GM21528 (cell line): ENCODE measurements around the gene S100A10.

Source experiments
- ATAC-seq: cut with Tn5 transposase; IDR thresholded peaks from one replicate; pipeline ENCODE4 v1.9.1; 2021; ENCODE audit warnings: mild to moderate bottlenecking, moderate library complexity; ENCODE audit not compliant: unreplicated experiment, low FRiP score

The S100A10 gene, protein sequence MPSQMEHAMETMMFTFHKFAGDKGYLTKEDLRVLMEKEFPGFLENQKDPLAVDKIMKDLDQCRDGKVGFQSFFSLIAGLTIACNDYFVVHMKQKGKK

DNA sequence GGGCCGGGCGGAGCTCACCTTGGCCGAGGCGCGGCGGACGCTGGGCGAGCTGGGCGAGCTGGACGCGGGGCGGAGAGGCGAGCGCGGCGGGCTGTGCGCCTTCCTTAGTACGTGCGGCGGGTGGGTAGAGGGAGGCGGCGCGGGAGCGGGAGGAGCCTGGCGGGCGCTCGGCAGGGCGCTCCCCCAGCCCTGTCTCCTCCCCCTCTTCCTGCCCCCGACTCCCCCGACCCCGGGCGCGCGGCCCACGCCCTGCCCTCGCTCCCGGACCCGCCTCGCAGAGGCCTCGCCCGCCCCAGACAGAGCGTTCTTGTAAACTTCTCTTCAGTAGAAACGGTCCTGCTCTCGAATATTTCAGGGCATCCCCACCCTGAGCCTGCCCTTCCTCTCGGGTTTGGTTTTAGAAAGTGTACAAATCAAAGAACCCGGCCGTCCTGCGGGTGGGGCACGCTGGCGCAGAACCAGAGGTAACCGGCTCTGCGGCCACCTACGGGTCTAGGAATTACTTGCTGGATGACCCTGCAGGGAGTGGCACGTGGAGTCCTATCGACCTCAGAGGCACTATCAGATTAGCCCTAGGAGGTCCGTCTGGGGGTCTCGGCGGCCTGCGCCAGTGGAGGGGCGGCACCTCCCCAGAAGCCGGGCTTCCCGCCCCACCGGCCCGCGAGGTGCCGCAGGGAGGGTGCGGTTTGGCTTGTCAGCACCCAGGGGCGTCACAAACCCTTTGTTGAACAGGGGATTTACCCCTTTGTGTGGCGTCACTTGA, at the start of gene S100A10:
Gene S100A10, minus strand, starts transcription at position 126 of the 763 bp plus-strand sequence. CDS start 7,629 bp downstream, outside the sequence.
- ATAC-seq: no peak

DNA sequence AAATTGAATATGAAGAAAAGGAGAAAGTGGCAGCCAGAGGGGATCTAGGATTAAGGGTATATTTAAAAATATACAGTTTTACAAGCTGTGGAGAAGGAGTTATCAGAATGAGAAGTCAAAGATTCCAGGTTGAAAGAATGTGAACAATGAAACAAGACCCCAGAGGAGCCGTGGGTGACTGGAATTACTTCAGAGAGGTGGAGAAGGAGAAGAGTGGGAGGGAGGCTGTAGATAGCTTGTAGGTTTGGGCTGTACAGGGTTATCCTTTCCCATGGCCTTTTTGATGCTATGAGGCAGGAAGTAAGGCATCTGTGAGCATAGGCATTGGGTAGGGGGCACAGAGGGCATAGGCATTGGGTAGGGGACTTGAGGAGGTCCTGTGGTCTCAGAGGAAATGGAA, 48.4 kb upstream of the S100A10 start:
- no peak for ATAC-seq

DNA sequence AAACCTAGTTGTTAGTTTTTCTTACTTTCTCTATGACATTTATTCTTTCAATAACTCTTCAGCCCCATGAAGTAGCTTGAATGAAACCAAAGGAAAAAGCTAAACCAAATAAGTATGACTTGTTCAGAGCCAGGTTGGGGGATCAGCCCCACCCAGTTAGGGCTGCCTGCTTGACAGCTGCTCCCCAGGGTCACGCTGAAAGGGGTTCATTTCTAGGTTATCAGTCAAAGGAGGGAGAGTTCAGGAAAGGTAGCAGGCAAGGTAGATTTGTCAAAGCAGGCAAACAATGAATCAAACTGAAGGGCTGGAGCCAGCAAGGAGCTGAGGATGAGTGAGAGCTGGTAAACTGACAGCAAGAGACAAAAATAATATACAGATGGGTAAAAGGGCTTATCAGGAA, 46.2 kb upstream of the S100A10 start:
- no peak for ATAC-seq

DNA sequence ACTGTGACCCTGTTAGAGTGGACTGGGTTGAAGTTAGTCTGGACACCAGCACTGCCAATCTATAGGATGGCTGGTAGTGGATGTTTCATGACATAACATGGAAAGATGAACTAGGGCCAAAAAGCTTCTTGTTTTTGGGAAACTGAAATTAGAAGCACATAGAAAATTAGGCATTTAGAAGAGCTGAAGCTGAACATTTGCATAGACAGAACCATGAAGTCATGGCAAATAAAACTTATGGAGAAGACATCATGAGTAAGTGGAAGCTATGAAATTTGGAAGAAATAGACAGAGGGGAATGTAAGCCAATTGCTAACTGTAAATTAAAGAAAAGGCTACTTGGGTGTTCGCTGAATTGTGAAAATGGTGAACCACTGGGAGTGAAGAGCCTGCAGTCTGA, 45.8 kb upstream of the S100A10 start:
- ATAC-seq: no peak

DNA sequence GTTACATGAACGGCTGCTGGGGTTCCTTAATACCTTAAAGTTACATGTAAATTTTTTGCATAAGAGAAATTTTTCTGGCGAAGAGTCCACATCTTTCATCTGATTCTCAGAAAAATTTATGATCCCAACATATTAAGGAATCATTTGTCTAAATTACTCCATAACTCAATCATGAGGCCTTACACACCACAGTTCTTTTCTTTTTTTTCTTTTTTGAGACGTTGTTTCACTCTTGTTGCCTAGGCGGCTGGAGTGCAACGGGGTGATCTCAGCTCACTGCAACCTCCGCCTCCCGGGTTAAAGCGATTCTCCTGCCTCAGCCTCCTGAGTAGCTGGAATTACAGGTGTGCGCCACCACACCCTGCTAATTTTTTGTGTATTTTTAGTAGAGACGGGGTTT, 45.2 kb upstream of the S100A10 start:
- no peak for ATAC-seq

DNA sequence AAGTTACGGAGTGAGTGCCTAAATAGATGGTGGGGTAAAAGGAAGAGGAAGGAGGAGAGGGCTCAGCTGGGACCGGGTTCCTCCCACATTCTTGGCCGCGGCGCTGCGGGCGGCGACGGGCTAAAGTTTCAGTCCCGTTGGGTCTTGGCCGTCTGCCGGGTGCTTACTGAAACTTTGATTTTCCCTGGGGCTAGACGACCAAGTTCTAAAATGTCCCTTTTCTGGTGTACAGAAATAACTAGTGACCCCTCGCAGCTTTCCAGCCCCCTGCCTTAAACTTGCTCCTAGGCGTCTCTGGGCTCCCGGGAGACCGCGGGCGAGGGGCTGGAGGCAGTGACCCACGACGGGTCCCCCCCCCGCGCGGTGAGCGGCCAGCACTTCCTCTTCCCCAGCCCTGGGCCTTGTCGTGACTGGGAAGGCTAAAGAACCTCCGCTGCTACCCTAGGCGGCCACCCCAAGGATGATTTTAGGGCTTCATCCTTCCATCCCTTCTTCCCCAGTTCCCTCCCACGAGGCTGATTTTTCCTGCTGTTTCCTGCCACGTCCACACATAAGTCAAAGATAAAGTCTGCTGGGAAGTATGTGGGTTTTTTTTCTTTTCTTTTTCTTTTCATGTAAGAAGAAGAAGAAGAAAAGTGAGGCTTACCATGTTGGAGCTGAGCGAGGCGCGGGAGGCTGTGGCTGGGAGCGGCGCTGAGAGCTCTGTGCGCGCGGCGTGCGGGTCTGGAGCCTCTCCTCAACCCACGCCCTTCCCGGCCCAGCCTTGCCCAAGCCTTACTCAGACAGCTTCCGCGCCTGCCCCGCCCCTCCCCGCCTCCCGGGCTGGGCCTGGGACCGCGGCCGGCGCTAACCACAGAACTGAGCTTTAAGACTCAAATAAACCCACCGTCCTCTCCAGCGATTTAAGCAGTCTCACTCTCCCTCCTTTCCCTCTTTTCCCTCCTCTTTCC, 42.9 kb upstream of the S100A10 start, which contains the start of gene S100A11:
Gene S100A11, minus strand, starts transcription at position 738 of the 950 bp plus-strand sequence. Its CDS starts 89 bp downstream, at position 649.
- no peak for ATAC-seq

DNA sequence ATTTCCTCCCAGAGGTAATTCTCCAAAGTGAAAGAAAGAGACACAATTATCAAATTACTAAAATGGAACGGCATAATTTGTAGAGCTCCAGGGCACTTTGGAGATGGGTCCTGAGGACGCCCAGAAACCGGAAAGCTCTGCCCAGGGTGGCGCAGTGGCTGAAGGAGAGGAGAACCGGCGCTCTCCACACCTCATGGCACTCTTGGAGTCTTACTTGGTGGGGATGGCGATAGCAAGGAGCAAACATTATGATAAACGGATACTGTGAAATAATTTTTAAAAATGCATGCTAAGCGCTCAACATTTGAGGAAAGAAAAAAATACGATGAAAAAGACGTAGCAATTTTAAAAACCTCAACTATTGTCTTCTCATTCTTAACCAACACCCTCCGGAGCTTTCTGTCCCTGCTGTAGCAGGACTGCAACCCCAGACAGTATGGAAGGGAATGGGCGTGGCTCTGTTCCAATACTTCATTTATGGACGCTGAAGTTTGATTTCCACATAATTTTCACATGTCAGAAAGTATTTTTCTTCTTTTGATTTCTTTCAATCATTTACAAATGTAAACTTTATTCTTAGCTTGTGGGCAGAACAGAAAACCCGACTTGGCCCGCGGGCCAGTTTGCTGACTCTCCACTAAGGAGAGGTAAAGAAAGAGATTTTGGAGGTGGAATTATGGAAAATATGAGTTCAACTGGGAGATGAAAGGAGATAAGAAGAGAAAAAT, 42.0 kb upstream of the S100A10 start:
- no peak for ATAC-seq

DNA sequence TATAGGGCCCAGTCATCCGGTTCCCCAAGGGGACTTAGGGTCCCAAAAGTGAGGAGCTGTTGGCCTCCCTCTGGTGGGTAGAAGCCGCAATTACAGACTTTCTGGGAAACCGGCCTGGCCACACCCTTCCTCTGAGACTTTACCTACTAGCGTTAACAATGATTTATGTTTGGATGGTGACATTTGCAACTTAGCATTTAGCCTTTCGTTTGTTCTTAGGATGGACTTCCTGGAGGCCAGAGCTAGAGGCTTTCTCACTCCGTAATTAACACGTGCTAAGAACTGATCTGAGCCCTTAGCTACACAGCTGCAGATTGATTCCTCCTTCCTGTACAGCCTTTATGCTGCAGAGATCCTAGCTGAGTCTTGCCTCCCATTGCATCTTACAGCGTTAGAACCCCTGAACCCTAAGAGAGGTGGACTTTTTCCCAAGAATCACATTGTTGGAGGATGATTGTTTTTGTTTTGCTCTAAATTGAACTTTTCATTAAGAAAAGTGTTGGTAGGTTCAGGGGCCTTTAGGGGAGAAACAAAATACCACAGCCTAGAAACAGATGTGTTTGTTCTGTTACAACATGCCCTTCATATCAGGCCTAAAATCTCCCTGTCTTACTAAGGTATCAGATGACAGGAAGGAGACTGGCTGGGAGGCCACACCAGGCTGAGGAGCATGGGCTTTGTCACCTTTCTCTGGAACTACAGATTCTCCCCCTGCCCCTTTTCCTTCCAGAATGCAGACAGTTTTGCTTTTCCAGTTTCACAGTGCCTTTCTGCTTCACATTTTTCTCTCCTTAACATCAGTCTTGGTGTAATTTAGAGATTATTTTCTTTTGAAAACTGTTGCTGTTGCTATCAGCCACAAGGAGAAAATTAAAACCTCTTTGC, 41.2 kb upstream of the S100A10 start:
- no peak for ATAC-seq

DNA sequence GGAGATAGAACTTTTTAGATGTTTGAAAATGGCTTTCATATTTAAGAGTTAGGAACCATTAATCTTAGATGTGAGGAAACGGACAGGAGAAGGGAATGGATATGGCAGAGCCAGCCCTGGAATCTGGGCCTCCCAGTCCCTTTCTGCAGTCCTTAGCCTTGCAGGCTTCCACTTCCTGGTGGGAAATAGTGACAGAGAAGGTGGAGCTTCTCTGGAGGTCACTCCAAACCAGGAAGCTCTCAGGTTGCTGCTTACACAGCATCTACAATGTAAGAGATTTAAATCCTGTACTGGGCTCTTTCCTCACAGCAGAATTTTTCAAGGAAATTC, 40.6 kb upstream of the S100A10 start:
- ATAC-seq: no peak

DNA sequence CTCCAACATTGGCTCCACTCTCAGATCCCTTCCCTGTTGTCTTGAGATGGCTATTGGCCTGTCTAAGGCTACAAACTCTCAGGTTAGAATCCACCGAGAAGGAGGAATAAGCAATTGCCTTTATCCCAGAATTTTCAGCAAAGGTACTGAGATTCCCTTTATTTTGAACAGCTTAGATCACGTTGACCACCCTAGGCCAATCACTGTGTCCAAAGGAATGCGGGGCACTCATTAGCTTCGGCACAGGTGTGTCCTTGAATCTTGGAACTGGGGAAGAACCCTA, 36.2 kb upstream of the S100A10 start:
- ATAC-seq: no peak

DNA sequence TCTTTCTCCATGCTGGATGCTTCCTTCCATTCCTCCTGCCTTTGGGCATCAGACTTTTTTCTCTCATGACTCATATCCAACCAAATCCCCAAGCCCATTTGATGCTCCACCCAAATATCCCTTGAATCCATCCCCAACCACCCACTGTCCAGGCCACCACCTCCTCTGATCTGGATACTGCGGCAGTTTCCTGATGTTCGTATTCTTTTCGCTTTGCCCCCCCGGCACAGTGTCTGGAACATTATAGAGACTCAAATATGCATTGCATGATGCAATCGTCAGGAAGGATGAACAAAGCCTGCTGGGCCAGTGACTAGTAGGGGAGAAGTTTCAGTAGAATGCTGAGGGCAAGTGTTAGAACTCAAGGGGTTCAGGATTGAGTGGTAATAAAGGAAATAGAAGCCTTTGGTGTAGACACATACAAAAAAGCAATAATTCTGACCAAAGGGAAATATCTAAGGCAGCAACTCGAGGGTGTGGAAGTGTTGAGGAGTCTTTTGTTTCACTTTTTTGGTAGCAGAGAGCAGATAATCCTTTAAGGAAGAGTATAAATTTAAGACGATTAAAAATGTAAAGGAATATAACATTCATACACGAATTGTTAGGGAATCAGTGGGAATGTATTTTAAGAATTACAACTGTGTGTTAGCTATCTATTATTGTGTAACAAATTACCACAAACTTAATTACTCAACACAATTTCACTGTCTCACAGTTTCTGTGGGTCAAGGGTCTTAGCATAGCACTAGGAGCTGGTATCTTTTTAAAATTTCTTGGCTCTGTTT, 35.7 kb upstream of the S100A10 start:
- no peak for ATAC-seq

DNA sequence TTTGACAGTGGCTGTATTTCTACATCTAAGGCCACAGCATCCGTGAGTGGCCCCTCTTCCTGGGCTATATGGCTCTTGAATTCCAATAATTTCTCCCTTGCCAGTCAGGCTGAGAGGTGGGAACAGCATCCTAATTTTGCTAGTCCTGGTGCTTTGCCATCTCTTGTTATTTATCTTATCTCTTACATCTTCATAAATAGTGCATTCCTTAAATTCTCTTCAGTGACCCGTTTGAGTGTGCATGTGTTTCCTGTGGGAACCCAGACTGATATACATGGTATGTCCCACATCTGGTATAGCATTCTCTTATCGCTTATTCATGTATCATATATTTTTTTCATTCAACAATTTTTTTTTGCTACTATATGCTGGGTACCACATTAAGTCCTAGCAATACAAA, 33.2 kb upstream of the S100A10 start:
- no peak for ATAC-seq

DNA sequence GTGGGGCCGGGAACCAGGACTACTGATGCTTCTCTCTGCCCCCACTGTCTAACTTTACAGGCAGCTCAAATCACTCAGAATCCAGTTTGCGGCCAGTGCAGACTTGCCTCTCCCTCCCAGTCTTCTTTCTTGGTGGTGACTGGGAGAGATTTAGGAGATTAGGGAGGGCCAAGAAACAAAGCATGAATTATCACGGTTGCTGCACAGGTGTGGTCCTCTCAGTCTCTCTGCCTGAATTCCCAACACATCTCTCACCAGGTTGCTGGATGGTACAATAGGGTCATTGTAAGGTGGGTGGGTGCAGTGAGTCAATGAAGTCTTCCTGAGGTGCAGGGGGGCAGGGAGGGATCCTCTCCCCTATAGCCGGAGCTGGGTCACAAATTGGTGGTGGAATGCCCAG, 30.6 kb upstream of the S100A10 start:
- no peak for ATAC-seq

DNA sequence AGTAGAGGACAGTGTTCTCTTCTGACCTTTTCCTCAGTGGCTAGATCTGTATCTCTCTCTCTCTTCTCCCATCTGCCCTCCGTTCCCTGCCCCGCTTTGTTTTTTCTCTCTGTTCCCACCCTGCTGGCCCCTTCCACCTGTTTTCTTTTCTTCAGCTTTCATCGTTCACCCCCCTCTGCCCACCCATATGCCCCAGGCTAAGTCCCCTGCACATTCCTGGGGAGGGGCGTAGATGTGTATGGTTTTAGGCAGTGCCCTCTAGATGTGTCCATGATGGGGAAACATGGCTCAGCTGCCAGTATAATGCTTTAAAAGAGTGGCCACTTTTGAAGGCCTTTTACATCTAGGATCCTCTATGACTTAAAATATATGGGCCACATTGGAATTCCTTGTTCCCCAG, 29.6 kb upstream of the S100A10 start:
- ATAC-seq: no peak

DNA sequence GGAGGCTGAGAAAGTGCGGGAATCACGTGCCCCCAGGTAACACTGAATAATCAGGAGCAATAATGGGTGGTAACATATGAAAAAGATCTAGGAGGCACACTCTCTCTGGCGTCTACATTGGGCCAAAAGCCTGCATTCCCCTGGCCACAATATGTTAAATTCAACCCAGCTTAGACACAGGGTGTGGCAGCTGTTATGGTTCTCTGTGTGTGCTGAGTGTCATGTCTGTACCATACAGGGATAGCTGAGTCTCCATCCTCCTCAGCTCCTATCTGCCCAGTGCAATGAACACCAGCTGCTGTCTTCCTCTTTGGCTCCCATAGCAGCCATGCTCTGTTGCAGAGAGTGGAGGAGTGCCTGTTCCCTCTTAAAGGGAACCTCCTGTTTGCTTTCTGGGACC, 28.8 kb upstream of the S100A10 start:
- no peak for ATAC-seq

DNA sequence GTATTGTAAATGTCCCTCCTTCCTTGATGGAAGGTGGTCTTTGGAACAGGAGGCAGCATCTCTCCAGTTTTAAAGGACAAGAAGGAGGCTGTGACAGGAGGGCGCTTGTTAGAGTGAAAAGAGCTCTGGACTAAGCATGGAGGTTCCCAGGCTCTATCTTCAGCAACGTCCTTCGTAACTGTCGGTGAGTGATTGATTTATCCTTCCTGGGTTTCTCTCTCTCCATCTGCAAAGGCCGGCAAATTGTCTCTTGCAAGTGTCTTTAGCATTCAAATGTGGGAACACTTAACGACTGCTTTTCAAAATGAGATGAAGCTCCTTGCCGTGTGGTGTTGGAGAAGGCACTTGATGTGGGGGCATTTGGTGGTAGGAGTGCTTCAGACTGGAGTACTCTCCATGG, 27.9 kb upstream of the S100A10 start:
- ATAC-seq: no peak

DNA sequence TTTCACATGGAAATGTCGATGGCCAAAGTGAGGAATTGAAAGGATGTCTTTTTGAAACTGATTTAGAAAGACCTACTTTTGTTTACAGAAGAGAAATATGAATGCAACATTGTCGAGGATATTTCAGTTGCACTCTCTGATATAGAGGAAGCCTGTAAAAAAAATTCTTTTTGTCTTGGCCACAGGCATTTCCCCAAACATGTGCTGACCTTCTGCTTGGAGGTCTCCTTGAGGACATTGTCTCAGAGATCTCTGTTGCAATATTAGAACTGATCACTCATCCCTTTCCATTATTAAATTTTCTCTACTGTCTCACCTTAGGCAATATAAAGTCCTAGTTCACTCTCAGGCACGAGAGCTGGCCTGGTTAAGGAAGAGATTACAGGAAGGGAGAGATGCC, 27.2 kb upstream of the S100A10 start:
- ATAC-seq: no peak

DNA sequence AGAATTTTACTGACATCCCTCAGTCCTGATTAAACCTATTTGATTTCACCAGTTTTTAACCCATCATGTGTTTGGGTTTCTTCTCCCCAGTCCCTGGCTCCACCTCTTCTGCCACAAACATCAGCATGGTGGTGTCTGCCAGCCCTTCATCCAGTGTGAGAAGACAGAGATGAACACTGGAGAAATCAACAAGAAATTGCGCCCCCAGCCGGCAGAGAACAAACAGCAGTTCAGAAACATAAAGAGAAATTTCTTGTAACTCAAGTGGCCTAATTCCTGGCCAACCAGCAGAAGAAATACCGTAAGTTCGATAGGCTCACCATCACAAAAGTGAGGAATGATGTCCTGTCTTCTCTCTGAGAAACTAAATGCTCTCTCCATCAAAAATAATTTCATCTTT, 24.9 kb upstream of the S100A10 start:
- no peak for ATAC-seq

DNA sequence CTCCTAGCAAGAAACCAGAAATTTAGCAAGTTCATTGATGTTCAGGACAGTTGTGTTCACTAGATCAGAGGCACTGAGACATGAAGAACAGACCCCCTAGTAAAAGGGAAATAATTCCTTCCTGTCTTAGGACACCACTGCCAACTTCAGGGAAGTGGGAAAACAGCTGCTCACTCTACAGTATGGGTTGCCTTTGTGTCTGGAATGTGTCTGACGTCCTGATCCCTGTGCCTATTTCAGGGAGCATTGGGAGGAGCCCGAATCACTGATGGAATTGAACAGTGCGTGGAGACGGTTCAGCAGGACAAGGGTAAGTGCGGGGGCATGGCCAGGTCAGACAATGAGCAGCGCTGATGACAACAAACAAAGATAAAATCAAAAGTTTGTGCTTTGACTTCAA, 22.1 kb upstream of the S100A10 start:
- no peak for ATAC-seq
